Tibial nerve (tissue), 3 donors: ENCODE measurements around the gene CAMTA1.

ENCODE experiments used
- CTCF ChIP-seq, 5 experiments: fragments of 200-600 bp in 3 of 5; fragments of 450-650 bp in 2 of 5; sonication (generic) in 3 of 5; IDR thresholded peaks; one replicate each; pipeline ENCODE4 v1.5.1; 2016 to 2019; ENCODE audit warnings: antibody characterized with exemption in 5 of 5, mild to moderate bottlenecking in 3 of 5, moderate library complexity in 2 of 5
- POLR2A ChIP-seq, 2 donors: fragments of 450-650 bp; IDR thresholded peaks; one replicate each; pipeline ENCODE4 v1.6.1; 2017; ENCODE audit warnings: antibody characterized with exemption in 2 of 2, mild to moderate bottlenecking in 2 of 2, moderate library complexity in 2 of 2

GRCh38 chr1:7710859-7711258 is 925.6 kb downstream of the CAMTA1 start:
- TF ChIP-seq POLR2A (IDR thresholded peaks at IDR 0.05), result no peak
- TF ChIP-seq CTCF (IDR thresholded peaks at IDR 0.05), result no peak
